ENCODE measurements around the gene SLC49A3.

- TF ChIP-seq POLR2A (IDR thresholded peaks at IDR 0.05) (no peak), CTCF (IDR thresholded peaks at IDR 0.05) (no peak)
Observed at GRCh38 chr4:633406-633805, 55.5 kb downstream of the SLC49A3 start.

Data from adrenal gland (tissue), 5 donors.